BE2C (cell line): ENCODE data around the gene AMELX.

ENCODE experiments used
- DNase-seq: peaks from one replicate; pipeline ENCODE4 v3.0.0-alpha.2; 2020
- H3K27me3 ChIP-seq: fragments of 250-450 bp; sonication (Bioruptor Pico); 2 replicates; pipeline ENCODE4 v1.5.1; 2020; ENCODE audit warnings: mild to moderate bottlenecking
- H3K36me3 ChIP-seq: fragments of 250-450 bp; sonication (Bioruptor Pico); 2 replicates; pipeline ENCODE4 v1.5.1; 2020; ENCODE audit warnings: mild to moderate bottlenecking
- H3K4me1 ChIP-seq: fragments of 250-450 bp; sonication (Bioruptor Pico); 2 replicates; pipeline ENCODE4 v1.5.1; 2020
- H3K4me3 ChIP-seq: 2 replicates; pipeline ENCODE4 v1.5.1; 2011; ENCODE audit warnings: low read depth, low read length
- H3K9me3 ChIP-seq: fragments of 250-450 bp; sonication (Bioruptor Pico); 2 replicates; pipeline ENCODE4 v1.5.1; 2020
- CTCF ChIP-seq: IDR thresholded peaks from 2 replicates; pipeline ENCODE4 v1.5.1; 2012; ENCODE audit warnings: mild to moderate bottlenecking, low read depth, low read length

Gene AMELX

GRCh38 chrX:11309220-11309619 is 16.0 kb downstream of the AMELX start:
- no peak for TF ChIP-seq CTCF
- Histone ChIP-seq H3K27me3 (no peaks in the 10 kb centered on the region), H3K4me3 (no peak overlapping the region), H3K9me3 (no peaks in the 10 kb centered on the region), H3K4me1 (no peaks in the 10 kb centered on the region), H3K36me3 (no peaks in the 10 kb centered on the region)
- DNase-seq, result no peak

- Histone ChIP-seq H3K4me3 (no peak overlapping the region), H3K4me1 (no peaks in the 10 kb centered on the region), H3K9me3 (no peaks in the 10 kb centered on the region), H3K36me3 (no peaks in the 10 kb centered on the region), H3K27me3 (no peaks in the 10 kb centered on the region)
- TF ChIP-seq CTCF, result no peak
- DNase-seq, result no peak
Measured at GRCh38 chrX:11311706-11312105, 18.5 kb downstream of the AMELX start.

- H3K36me3 ChIP-seq, result no peaks in the 10 kb centered on the region
- TF ChIP-seq CTCF, result no peak
- no peaks in the 10 kb centered on the region for H3K4me1 ChIP-seq
- no peaks in the 10 kb centered on the region for H3K9me3 ChIP-seq
- DNase-seq, result no peak
- H3K4me3 ChIP-seq, result no peak overlapping the region
- H3K27me3 ChIP-seq, result no peaks in the 10 kb centered on the region
Measured at GRCh38 chrX:11319806-11320520, 26.8 kb downstream of the AMELX start.

- Histone ChIP-seq H3K4me3 (no peak overlapping the region), H3K9me3 (no peaks in the 10 kb centered on the region), H3K27me3 (no peaks in the 10 kb centered on the region), H3K4me1 (no peaks in the 10 kb centered on the region), H3K36me3 (no peaks in the 10 kb centered on the region)
- TF ChIP-seq CTCF, result no peak
- no peak for DNase-seq
Measured at GRCh38 chrX:11321986-11322385, 28.8 kb downstream of the AMELX start.

- no peak for TF ChIP-seq CTCF
- Histone ChIP-seq H3K4me3 (no peak overlapping the region), H3K36me3 (no peaks in the 10 kb centered on the region), H3K9me3 (no peaks in the 10 kb centered on the region), H3K4me1 (no peaks in the 10 kb centered on the region), H3K27me3 (no peaks in the 10 kb centered on the region)
- no peak for DNase-seq
Measured at GRCh38 chrX:11328134-11328533, 34.9 kb downstream of the AMELX start.

- no peaks in the 10 kb centered on the region for H3K36me3 ChIP-seq
- no peaks in the 10 kb centered on the region for H3K4me1 ChIP-seq
- no peak for DNase-seq
- H3K27me3 ChIP-seq, result no peaks in the 10 kb centered on the region
- H3K4me3 ChIP-seq, result no peak overlapping the region
- no peak for TF ChIP-seq CTCF
- no peaks in the 10 kb centered on the region for H3K9me3 ChIP-seq
Measured at GRCh38 chrX:11329021-11329420, 35.8 kb downstream of the AMELX start.
